ENCODE results near the gene IFRD2.

The IFRD2 gene

DNA sequence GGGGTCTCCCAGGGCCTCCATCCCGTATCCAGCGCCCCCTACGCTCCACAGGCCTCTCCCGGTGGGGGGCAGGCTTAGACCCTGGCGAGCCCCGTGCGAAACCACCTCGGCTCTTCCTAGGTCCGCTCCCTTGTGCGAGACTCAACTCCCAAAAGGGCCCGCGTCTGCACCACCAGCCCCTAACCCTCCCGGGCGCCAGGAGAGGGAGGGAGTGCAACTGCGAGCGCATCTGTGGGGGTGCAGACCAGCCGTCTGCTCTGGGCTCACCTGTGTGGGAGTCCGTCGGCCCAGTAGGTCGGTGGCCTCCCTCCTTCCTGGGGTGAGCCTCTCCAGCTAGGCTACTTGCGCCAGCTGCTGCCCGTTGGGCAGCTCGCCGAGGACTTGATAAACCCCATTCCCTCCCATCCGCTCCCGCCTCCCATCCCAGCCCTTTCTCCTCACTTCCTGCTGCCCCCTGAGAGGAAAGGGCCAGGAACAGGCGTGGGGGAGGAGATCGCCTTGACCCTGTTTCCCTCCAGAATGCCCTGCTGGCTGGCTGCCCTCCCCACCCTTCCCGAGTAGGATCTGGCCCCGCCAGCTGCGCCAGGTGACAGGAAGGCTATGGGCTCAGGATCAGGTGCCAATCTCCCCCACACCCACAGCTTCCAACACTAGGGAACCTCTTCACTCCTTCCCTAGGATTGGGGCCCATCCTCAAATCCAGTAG, 30.3 kb upstream of the IFRD2 start, which contains the start of gene HYAL2:
Gene HYAL2, minus strand, starts transcription at position 360 of the 706 bp plus-strand sequence. CDS start 2,256 bp downstream, outside the sequence.
- H3K4me1 Mint-ChIP-seq = peaks cover 56% of the 10 kb centered on the region

GRCh38 chr3:50322115-50322385, 29.8 kb upstream of the IFRD2 start:
- Mint-ChIP-seq H3K9me3 (no peaks in the 10 kb centered on the region), H3K27me3 (ENCODE audit: low read depth, poor library complexity) (peaks cover 9% of the 10 kb centered on the region), H3K27ac (no peak overlapping the region), H3K4me3 (peak overlapping the region; percentile 84), H3K36me3 (ENCODE audit: low read depth) (peaks cover 16% of the 10 kb centered on the region), H3K4me1 (peaks cover 56% of the 10 kb centered on the region)
- DNase-seq = no peak
- TF ChIP-seq, protein P1, sequence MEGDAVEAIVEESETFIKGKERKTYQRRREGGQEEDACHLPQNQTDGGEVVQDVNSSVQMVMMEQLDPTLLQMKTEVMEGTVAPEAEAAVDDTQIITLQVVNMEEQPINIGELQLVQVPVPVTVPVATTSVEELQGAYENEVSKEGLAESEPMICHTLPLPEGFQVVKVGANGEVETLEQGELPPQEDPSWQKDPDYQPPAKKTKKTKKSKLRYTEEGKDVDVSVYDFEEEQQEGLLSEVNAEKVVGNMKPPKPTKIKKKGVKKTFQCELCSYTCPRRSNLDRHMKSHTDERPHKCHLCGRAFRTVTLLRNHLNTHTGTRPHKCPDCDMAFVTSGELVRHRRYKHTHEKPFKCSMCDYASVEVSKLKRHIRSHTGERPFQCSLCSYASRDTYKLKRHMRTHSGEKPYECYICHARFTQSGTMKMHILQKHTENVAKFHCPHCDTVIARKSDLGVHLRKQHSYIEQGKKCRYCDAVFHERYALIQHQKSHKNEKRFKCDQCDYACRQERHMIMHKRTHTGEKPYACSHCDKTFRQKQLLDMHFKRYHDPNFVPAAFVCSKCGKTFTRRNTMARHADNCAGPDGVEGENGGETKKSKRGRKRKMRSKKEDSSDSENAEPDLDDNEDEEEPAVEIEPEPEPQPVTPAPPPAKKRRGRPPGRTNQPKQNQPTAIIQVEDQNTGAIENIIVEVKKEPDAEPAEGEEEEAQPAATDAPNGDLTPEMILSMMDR (IDR thresholded peaks at IDR 0.05) = no peak

More for the DNA sequence above, 30.3 kb upstream of the IFRD2 start, which contains the start of gene HYAL2:
- TF ChIP-seq, protein P1 (IDR thresholded peaks at IDR 0.05) = no peak
- Mint-ChIP-seq H3K27me3 (ENCODE audit: low read depth, poor library complexity) (peaks cover 9% of the 10 kb centered on the region), H3K4me3 (peak within 1 kb of the TSS; percentile 84), H3K9me3 (no peaks in the 10 kb centered on the region), H3K27ac (peak within 1 kb of the TSS; percentile 100), H3K36me3 (ENCODE audit: low read depth) (peaks cover 16% of the 10 kb centered on the region)
- DNase-seq = no peak

GRCh38 chr3:50321336-50322114, 29.3 kb upstream of the IFRD2 start:
- peak overlapping the region; percentile 100 for H3K27ac Mint-ChIP-seq
- no peaks in the 10 kb centered on the region for H3K9me3 Mint-ChIP-seq
- peaks cover 9% of the 10 kb centered on the region for H3K27me3 Mint-ChIP-seq (ENCODE audit: low read depth, poor library complexity)
- peaks cover 57% of the 10 kb centered on the region for H3K4me1 Mint-ChIP-seq
- peak overlapping the region; percentile 84 for H3K4me3 Mint-ChIP-seq
- peak; percentile 87 for DNase-seq
- TF ChIP-seq, protein P1 (IDR thresholded peaks at IDR 0.05) = peak; percentile 57
- H3K36me3 Mint-ChIP-seq (ENCODE audit: low read depth) = peaks cover 19% of the 10 kb centered on the region

- H3K27ac Mint-ChIP-seq = peak overlapping the region; percentile 90
- H3K9me3 Mint-ChIP-seq = no peaks in the 10 kb centered on the region
- H3K27me3 Mint-ChIP-seq (ENCODE audit: low read depth, poor library complexity) = peaks cover 9% of the 10 kb centered on the region
- peaks cover 25% of the 10 kb centered on the region for H3K36me3 Mint-ChIP-seq (ENCODE audit: low read depth)
- peak overlapping the region; percentile 95 for H3K4me3 Mint-ChIP-seq
- TF ChIP-seq, protein P1 (IDR thresholded peaks at IDR 0.05) = no peak
- peak; percentile 90 for DNase-seq
- H3K4me1 Mint-ChIP-seq = peaks cover 62% of the 10 kb centered on the region
Observed at GRCh38 chr3:50320853-50321335, 28.7 kb upstream of the IFRD2 start.

DNA sequence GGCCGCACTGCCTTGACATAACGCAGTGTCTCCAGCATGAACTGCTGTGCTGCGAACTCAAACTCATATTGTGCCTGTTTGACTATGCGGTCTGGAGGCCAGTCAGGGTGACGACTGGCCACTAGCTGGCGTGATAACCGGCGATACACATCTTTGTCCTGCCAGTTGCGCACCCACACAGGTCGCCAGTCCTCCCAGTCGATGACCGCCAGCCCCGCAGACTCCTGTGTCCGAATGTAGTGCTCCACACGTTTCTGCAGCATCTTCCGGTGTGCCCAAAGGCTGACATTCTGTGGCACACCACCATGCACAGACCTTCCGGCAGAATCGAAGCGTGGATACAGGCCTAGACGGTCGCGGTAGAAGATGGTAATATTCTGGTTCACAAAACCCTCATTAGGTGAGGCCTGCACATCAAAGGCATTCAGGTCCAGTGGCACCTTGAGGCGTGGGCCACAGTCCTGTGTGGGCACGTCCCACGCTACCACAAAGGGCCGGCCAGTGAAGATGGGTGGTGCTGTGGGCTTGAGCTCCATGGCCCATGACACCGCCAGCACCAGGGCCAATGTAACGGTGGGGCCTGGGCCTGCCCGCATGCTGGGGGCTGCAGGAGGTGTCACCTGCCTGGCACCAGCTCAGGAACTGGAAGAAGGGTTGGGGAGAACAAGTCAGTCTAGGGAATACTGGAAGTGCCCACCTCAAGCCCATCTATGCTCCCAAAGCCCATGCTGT, 27.8 kb upstream of the IFRD2 start:
- Mint-ChIP-seq H3K27ac (peak overlapping the region; percentile 90), H3K27me3 (ENCODE audit: low read depth, poor library complexity) (peaks cover 9% of the 10 kb centered on the region), H3K4me1 (peaks cover 66% of the 10 kb centered on the region), H3K36me3 (ENCODE audit: low read depth) (peaks cover 30% of the 10 kb centered on the region), H3K4me3 (peak overlapping the region; percentile 95), H3K9me3 (no peaks in the 10 kb centered on the region)
- TF ChIP-seq, protein P1 (IDR thresholded peaks at IDR 0.05) = no peak
- DNase-seq = no peak
